Measurements from ENCODE around the gene SH3BP2. TPM values are rescaled to one million over a fixed set of nuclear protein-coding genes. Genes with fewer than 3 reads are reported as not detected.
A peak's percentile ranks its signal among the peaks of the same experiment; 100 is the strongest.

SH3BP2 gene
- total RNA-seq, 2 donors from 2014 or later: 28.3 to 28.5 TPM

DNA sequence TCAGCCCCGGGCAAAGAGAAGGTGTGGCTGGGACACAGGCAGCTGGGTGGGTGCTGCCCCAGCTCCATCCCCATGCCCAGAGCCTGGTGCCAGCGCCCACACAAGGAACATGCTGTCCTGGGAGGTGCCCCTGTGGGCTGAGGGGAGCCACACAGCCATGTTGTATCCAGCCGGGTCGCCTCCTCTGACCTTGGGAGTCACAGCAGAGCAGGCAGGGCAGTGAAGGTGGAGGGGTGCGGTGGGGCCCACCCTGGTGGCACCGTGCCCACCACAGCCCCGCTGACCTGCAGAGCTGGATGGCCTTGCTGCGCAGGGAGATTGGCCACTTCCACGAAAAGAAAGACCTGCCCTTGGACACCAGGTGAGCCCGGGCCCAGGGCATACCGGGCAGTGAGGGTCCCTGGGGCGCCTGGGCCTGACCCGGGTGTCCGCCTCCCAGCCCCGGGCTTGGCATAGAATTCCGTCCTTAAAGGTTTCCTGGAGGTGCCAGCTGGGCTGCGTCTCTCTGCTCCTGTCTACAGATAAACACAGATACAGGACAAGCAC is 32.0 kb downstream of the SH3BP2 start:
- intact Hi-C loops (cut with DNase I): no loop called here
- DNase-seq (peak; percentile 18), ATAC-seq (no peak)

DNA sequence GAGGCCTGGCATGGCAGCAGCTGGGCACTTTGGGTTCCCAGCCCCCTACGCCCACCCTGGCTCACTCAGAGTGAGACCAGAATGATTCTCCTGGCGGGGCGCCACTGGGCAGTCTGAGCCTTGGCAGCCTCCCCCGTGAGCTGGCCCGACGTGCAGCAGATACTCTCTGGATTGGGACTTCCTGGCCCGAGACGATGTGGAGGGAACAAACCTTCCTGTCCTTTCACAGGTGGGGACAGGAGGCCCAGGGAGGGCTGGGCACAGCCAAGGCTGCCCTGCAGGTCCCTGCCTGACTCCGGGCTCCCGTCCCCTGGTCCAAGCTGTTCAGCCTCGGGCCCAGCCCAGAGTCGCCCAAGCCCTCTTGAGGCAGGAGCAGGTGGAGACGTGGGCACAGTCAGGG is 32.9 kb downstream of the SH3BP2 start:
- intact Hi-C loops (cut with DNase I): no loop called here
- DNase-seq (peak; percentile 24), ATAC-seq (no peak)

DNA sequence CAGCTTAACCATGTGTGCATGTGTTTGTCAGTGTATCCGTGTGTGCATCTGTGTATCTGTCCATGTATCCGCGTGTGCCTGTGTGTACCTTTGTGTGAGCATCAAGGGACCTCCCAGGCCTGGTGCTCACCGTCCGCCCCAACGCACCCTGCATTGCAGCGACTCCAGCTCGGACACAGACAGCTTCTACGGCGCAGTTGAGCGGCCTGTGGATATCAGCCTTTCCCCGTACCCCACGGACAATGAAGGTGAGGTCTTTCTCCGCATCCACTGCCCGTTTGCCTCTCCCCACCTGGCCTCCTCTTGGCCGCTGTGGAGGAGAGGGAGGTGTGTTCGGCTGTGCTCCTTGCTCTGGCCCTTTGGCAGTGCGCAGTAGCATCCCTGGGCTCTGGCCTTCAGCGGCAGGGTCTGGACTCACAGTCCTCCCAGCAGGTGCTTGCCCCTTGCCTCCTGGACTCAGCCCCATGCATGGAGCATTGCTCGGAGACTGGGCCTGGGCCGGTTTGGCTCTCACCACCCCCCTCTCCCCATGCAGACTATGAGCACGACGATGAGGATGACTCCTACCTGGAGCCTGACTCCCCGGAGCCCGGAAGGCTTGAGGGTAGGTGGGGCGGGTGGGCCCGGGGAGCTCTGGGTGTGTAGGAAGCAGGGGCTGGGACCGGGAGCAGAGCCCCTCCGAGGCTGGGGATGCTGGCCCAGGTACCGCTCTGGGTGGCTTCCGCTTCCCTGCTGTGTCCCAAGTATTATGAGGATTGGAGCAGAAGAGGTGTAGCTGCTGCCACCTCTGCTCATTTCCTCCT is 34.4 kb downstream of the SH3BP2 start:
- DNase-seq (peak; percentile 21), ATAC-seq (no peak)
- intact Hi-C loops (cut with DNase I): no loop called here

DNA sequence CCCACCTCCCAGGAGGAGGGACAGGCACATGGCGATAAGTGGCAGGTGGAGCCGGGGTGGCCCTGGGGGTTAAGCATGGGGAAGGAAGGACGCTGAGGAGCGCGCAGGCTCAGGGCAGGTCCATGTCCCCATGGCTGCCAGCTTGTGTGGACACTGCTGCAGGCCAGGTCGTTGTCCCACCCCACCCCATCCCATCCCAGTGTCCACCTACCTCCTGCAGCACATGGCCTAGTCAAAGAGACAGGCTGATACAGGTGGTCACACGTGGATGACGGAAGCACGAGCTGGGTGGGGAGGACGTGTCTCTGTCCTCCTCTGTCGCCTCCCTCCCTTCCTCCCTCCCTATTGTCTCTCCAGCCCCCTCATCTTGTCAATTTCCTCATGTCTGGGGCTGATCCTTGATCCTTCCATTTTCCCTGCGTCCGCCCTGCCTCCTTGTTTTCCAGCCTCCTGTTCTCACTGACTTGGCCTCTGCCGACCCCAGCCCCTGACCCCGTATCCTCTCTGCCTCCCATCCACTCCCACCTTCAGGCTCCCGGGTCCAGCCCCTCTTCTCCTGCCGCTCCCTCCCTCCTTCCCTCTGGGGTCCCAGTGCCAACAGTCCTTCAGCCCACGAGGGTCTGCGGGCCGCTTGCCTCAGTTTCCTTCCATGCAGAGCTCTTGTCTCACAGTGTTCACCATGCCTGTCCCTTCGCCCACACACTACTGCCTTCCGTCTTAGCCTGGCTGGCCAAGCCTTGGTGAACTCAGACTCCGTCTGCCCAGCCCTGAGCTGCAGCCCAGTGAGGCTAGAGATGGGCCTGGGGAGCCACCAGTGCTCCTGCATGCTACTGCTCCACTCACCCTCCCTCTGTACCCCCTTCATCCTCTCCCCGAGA is 35.2 kb downstream of the SH3BP2 start:
- ATAC-seq (no peak), DNase-seq (peak; percentile 16)
- intact Hi-C loops (cut with DNase I): no loop called here

DNA sequence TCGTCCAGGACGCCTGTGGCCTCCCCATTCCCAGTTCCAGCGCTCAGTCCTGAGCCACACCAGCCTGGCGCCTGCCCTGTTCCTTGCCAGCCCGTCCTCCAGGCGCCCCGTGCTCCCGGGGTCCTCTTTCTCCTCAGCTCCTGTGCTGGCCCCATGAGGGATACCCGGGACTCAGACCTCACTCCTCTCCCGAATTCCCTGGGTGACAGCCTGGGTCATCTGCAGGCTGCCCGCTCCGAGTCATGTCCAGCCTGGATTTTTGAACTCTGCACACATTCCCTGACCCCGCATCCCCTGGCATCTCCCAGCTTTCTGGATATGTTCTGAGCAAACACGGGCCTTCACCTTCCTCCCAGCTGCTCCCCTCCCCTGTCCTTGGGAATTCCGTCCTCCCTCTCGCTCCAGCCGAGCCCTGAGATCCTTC is 35.9 kb downstream of the SH3BP2 start:
- no peak for ATAC-seq
- DNase-seq: peak; percentile 16
- intact Hi-C loops (cut with DNase I): no loop called here

DNA sequence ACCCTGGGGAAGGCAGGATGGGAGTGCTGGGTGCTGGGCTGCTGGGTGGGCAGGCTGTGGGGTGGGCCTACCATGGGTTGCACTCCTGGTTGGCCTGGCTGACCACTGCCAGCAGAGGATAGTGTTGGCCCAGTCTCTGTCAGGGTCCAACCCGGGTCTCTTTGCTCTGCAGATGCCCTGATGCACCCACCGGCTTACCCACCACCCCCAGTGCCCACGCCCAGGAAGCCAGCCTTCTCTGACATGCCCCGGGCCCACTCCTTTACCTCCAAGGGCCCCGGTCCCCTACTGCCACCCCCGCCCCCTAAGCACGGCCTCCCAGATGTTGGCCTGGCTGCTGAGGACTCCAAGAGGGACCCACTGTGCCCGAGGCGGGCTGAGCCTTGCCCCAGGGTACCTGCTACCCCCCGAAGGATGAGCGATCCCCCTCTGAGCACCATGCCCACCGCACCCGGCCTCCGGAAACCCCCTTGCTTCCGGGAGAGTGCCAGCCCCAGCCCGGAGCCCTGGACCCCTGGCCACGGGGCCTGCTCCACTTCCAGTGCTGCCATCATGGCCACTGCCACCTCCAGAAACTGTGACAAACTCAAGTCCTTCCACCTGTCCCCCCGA is 36.5 kb downstream of the SH3BP2 start:
- DNase-seq (peak; percentile 18), ATAC-seq (no peak)
- intact Hi-C loops (cut with DNase I): no loop called here

DNA sequence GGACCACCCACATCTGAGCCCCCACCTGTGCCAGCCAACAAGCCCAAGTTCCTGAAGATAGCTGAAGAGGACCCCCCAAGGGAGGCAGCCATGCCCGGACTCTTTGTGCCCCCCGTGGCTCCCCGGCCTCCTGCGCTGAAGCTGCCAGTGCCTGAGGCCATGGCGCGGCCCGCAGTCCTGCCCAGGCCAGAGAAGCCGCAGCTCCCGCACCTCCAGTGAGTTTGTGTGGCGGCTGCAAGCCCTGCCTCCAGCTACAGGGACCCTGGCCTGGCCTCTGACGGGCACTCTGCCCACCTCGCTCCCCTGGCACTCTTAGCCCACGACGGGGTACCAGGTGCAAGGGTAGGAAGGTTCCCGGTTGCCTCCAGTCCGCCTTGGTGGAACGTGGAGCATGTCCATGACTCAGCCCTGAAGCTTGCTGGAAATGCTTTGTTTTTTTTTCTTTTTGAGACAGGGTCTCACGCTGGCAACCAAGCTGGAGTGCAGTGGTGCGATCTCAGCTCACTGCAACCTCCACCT is 37.1 kb downstream of the SH3BP2 start:
- ATAC-seq (no peak), DNase-seq (peak; percentile 13)
- intact Hi-C loops (cut with DNase I): no loop called here

DNA sequence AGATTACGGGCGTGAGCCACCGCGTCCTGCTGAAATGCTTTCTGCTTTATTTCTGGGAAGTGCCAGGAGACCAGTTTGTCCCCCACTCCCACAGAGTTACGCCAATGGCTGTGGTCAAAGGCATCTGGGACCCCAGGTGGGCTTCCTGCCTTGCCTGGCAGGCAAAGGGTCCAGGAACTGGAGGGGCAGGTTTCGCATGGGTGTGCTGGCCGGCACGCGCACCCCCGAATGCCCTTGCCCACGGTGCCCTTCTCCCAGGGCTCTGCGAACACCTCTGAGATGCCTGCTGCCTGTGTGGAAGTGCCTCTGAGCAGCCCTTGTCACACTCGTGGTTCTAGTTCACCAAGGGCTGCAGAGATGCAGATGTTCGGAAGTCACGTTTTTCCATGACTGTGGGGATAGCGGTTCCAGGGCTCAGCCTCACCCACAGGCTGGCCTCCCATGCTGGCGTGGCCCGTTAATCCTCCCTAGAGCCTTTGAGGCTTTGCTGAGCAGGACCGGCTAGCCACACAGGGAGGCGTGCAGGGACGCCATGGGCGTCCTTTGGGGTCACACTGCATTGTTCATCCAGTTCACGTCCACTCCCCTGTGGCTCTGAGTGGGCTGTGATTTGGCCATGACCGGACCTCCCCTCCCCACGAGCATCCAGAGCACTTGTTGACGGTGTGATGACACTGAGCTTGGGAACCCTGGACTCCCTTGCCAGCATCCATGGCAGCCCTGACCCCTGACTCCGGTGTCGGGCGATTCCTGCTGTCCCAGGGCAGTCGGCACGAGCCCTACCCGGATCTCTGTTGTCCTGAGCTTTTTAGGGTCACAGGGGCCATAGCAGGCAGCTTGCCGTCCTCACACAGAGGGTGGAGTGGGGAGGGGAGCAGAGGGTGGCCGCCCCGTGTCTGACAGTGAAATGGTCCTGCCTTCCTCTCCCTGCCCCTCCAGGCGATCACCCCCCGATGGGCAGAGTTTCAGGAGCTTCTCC is 38.0 kb downstream of the SH3BP2 start:
- intact Hi-C loops (cut with DNase I): no loop called here
- peak; percentile 12 for DNase-seq
- no peak for ATAC-seq

DNA sequence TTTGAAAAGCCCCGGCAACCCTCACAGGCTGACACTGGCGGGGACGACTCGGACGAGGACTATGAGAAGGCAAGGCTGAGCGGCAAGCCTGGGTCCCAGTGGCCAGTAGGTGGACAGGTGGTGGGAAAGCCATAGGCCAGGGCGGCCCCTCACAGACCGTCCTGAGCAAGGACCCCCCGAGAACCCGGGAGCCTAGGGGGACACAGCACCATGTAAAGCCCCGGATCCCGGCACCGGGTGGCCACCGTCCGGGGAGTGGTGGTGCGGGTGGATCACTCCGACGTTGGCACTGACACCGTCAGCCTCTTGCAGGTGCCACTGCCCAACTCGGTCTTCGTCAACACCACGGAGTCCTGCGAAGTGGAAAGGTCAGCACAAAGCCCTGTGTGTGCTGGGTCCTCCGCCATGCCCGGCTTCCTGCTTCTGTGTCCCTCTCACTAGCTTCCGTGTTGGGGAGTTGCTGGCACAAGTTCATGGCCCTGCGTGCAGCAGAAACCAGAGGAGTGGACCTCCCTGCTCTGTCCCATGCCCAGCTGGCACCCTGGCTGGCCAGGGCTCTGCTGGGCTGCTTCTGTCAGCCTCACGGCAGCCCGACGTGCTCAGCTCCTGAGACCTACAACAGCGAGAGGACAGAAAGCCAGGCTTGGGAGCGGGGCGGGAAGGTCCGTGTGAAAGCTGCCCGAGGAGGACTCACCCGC is 38.9 kb downstream of the SH3BP2 start:
- DNase-seq: no peak
- no peak for ATAC-seq
- intact Hi-C loops (cut with DNase I): no loop called here

DNA sequence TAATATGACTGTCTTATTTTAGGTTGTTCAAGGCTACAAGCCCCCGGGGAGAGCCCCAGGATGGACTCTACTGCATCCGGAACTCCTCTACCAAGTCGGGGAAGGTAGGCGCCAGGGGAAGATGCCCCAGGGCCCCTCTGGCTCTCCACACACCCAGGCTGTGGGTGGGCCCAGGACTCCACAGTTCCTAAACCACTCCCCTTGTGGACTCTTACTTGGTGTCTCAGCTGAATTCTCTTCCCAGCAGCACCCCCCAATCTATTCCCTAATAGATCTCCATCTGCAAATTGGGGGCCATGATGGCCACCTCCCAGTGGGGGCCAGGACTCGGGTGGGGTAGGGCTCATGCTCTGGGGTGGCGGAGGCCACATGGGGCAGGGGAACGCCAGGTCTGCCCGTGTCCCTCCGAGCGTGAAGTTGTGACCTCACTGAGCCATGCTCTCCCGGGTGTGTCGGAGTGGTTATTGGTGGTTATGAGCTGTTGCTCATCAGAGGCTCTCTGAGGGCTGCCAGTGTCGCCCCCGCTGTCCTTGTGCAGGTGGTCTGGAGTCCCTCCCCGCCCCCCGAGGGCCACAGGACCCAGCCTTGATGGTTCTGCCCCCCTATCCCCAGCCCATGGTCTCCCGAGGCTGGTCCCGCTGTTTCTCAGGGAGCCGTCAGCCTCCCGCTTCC is 39.6 kb downstream of the SH3BP2 start:
- intact Hi-C loops (cut with DNase I): no loop called here
- DNase-seq: no peak
- no peak for ATAC-seq

DNA sequence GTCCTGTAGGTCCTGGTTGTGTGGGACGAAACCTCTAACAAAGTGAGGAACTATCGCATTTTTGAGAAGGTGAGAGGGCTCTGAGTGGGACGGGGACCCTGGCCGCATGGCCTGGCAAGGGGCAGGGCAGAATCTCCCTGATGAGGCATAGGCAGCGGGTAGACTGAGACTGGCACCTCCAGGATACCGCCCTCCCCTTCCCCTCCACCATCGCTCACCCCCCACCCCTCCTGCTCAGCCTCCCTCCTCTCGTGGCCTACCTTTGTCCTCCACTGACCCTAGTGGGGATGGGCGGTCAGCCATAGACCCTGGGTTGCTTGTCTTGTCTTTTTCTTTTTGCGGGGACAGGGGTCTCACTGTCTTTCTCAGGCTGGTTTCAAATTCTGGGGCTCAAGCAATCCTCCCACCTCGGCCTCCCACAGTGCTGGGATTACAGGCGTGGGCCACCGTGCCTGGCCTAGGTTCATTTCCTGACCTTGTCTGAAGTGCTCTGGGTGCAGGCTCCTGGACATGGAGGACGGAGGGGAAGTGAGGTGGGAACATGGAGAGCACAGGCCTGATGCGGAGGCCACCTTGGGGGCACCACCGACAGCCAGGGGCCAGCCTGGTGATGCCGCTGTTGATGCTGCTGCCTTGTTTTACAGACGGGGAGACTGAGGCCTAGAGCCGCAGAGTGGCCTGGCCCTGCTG is 40.2 kb downstream of the SH3BP2 start:
- intact Hi-C loops (cut with DNase I): no loop called here
- no peak for DNase-seq
- no peak for ATAC-seq

DNA sequence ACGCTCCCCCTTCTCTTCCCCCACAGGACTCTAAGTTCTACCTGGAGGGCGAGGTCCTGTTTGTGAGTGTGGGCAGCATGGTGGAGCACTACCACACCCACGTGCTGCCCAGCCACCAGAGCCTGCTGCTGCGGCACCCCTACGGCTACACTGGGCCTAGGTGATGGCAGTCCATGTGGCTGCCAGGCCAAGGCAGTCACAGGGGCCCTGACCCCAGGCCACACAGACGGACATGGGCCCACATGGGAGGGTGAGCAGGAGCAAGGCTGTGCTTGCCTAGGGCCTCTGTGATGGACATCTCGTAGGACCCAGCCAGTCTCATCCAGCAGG is 40.8 kb downstream of the SH3BP2 start:
- ATAC-seq (no peak), DNase-seq (no peak)
- intact Hi-C loops (cut with DNase I): no loop called here

DNA sequence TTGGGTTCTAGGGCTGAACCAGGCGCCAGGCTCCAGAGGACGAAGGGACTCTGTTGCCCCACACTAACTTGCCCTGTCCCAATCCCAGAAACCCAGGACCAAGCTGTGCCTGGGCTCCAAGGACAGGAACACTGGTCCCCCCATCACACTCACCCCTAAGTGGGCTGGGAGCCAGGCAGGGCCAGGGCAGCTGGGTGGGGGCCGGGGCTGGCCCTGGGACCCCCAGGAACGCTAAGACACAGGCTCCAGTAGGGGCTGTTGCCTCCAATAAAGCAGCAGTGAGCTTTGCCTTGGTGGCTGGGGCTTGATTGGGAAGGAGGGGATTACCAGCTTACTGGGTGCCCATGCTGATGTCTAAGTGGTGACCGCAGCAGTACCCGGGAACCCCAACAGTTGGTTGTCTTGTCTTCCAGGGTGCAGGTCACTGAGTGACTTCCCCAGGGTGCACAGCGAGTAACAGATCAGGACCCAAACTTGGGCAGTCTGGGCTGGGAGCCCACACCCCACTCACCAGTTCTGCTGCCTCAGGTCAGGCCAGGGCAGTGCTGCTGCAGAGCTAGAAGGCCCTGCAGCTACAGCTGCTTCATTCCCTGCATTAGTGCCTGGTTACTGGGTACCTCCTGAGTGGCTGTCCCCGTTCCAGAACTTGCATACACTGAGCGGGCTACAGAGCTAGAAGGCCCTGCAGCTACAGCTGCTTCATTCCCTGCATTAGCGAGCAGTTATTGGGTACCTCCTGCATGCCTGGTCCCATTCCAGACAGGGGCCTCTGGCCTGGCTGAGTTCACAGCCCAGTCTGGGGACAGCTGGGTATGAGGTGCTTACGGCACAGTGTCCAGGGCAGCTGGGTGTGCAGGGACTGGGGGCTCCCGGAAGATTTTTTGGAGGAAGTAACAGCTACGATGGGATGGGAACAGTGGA is 41.4 kb downstream of the SH3BP2 start:
- DNase-seq: no peak
- no peak for ATAC-seq
- intact Hi-C loops (cut with DNase I): no loop called here

DNA sequence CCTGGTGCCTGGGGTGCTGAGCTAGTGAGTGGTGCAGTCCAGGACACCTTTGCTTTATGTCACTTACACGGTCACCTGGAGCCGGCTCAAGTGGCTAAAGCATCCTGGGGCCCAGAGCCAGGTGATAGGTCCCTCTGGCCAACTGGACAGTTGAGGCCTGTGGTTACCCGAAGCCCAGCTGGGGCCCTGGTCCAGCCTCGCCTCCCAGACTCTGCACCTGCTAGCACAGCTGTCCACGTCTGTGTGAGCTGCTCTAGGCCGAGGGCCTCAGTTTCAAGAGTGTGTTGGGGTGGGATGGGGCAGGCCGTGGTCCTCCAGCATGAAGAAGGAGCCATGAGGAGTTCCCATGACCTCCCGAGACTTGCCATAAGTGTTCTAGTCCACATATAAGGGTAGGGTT is 43.1 kb downstream of the SH3BP2 start:
- ATAC-seq: no peak
- intact Hi-C loops (cut with DNase I): no loop called here
- no peak for DNase-seq

DNA sequence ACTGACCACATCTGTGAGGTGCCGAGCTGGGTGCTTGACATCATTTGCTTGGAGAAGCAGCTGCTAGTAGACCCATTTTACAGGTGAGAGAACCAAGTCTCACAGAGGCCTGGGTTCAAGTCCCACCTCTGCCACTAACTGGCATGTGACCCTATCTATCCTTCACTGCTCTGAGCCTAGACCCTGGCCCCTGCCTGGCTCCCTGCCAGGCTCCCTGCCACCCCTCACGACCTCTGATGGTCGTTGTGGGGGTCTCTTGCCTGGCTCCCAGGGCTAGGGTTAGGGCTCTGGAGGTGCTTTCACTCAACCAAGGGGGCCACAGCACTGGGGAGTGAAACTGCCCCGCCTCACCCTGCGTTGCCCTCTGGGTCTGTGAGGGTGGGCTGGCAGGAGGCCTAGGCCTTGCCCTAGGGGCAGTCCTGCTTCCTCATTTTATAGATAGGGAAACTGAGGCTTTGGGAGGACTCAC is 43.5 kb downstream of the SH3BP2 start:
- intact Hi-C loops (cut with DNase I): no loop called here
- no peak for ATAC-seq
- DNase-seq: no peak
